GM12891 (cell line): ENCODE results near the gene PCCA.

Source experiments
- DNase-seq: peaks from one replicate; pipeline ENCODE4 v3.0.0; 2011; ENCODE audit warnings: low spot score; ENCODE audit not compliant: insufficient read length
- FAIRE-seq: peaks from 2 replicates; lab custom pipeline; 2011; peaks lifted over from hg19 to GRCh38; lab: Jason Lieb, UNC
- PAX5 ChIP-seq: IDR thresholded peaks from 2 replicates; pipeline ENCODE4 v1.6.1; 2011; ENCODE audit warnings: low read length, moderate library complexity, mild to moderate bottlenecking; ENCODE audit not compliant: insufficient read depth, severe bottlenecking
- POLR2A ChIP-seq: IDR thresholded peaks from 2 replicates; pipeline ENCODE4 v1.6.1; 2011; ENCODE audit warnings: low read depth, low read length, control low read depth
- POLR2AphosphoS5 ChIP-seq: IDR thresholded peaks from 2 replicates; pipeline ENCODE4 v1.6.1; 2011; ENCODE audit warnings: low read depth, low read length, control low read depth
- POU2F2 ChIP-seq: IDR thresholded peaks from 2 replicates; pipeline ENCODE4 v1.6.1; 2011; ENCODE audit warnings: low read depth, mild to moderate bottlenecking, control low read depth, low read length, moderate library complexity
- SPI1 ChIP-seq: IDR thresholded peaks from 2 replicates; pipeline ENCODE4 v1.6.1; 2011; ENCODE audit warnings: low read depth, low read length, control low read depth
- TAF1 ChIP-seq: IDR thresholded peaks from 2 replicates; pipeline ENCODE4 v1.6.1; 2011; ENCODE audit warnings: low read depth, low read length, control low read depth

The PCCA gene

GRCh38 chr13:100476963-100477362 is 388.1 kb downstream of the PCCA start:
- FAIRE-seq (no peak), DNase-seq (no peak)
- no peak for TF ChIP-seq POLR2AphosphoS5

GRCh38 chr13:100478107-100478809 is 389.4 kb downstream of the PCCA start:
- DNase-seq (no peak), FAIRE-seq (no peak)
- TF ChIP-seq TAF1 (no peak), POU2F2 (no peak), POLR2AphosphoS5 (no peak), PAX5 (no peak), POLR2A (no peak), SPI1 (no peak)

GRCh38 chr13:100480676-100481075 is 391.8 kb downstream of the PCCA start:
- DNase-seq (no peak), FAIRE-seq (no peak)
- TF ChIP-seq POLR2AphosphoS5, result no peak
- no peak for TF ChIP-seq POU2F2
- TF ChIP-seq POLR2A, result no peak
- no peak for TF ChIP-seq PAX5
- no peak for TF ChIP-seq TAF1
- TF ChIP-seq SPI1, result no peak

- no peak for DNase-seq
Observed at GRCh38 chr13:100483139-100483538, 394.2 kb downstream of the PCCA start.

GRCh38 chr13:100483841-100484381 is 395.0 kb downstream of the PCCA start:
- DNase-seq (no peak), FAIRE-seq (no peak)
- no peak for TF ChIP-seq POLR2A
- TF ChIP-seq TAF1, result no peak
- TF ChIP-seq SPI1, result no peak

More at GRCh38 chr13:100483139-100483538, 394.2 kb downstream of the PCCA start:
- no peak for FAIRE-seq
- no peak for TF ChIP-seq TAF1

GRCh38 chr13:100484702-100485101 is 395.8 kb downstream of the PCCA start:
- DNase-seq (no peak), FAIRE-seq (no peak)
- TF ChIP-seq SPI1 (no peak), PAX5 (no peak), TAF1 (no peak), POLR2A (no peak), POLR2AphosphoS5 (no peak), POU2F2 (no peak)

GRCh38 chr13:100485265-100485664 is 396.4 kb downstream of the PCCA start:
- FAIRE-seq, result no peak
- no peak for TF ChIP-seq POLR2A
- no peak for TF ChIP-seq TAF1
- no peak for TF ChIP-seq PAX5
- no peak for TF ChIP-seq POLR2AphosphoS5
- TF ChIP-seq SPI1, result no peak
- TF ChIP-seq POU2F2, result no peak
- DNase-seq, result no peak

GRCh38 chr13:100490692-100491091 is 401.8 kb downstream of the PCCA start:
- DNase-seq (no peak), FAIRE-seq (no peak)
- TF ChIP-seq POLR2AphosphoS5 (no peak), POU2F2 (no peak), POLR2A (no peak), PAX5 (no peak), TAF1 (no peak), SPI1 (no peak)

DNA sequence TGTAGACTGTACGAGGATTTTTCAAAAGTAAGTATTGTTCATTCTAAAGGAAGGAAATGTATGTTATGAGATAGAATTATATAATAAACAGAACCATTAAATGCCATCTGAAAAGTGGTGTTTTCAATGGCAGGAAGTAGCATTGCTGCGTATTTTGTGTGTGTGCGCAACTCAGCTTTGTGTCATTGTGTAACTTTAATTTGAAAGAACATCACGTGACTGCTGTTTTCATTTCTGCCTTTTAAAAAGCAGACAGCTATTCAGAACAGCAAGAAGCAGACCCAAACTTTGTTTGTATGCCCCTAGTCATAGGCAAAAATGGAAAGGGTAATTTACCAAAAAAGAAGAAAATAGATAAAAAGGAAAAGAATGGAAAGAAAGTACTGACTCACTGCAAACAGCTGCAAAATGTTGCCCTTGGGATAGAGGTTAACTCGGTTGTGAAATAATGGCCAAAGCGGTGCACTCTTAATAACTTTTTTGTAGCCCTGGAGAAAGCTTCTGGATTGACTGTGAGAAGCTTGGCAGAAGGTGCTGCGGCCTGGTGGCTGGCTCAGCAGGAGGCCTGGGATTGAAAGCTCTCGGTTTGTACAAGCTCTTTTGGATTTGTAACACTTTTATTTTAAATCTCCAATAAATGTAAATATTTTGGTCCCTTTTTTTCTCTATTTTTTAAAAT is 402.4 kb downstream of the PCCA start:
- DNase-seq (no peak), FAIRE-seq (no peak)
- TF ChIP-seq SPI1, result no peak
- no peak for TF ChIP-seq POU2F2
- TF ChIP-seq POLR2AphosphoS5, result no peak
- TF ChIP-seq POLR2A, result no peak
- TF ChIP-seq PAX5, result no peak
- no peak for TF ChIP-seq TAF1

DNA sequence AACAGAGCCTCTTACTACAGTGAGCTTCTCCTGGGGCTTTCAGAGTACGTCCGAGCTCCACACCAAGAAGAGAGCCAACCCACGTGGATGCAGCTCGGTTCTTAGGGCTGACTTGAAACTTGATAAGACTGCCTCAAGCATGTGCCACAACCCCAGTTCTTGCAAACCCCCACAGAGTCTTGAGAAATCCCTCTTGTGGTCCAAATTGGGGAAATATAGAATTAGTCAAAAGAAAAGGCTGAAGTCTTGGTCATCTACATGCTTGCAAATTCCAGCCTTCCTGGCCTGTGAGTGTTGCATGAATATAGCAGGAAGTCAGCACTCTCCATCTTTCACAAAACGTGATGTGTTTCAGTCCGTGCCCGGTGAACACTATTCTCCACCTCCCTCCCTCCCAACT is 404.5 kb downstream of the PCCA start:
- no peak for FAIRE-seq
- no peak for DNase-seq
- TF ChIP-seq SPI1 (no peak), POU2F2 (no peak), POLR2A (no peak), PAX5 (no peak)
